ENCODE results near the gene CRKL.

CRKL gene

GRCh38 chr22:20983081-20983771, 66.0 kb downstream of the CRKL start:
- no peak for DNase-seq (ENCODE audit: low read depth)

GRCh38 chr22:20985720-20986119, 68.5 kb downstream of the CRKL start:
- DNase-seq (ENCODE audit: low read depth), result no peak

DNA sequence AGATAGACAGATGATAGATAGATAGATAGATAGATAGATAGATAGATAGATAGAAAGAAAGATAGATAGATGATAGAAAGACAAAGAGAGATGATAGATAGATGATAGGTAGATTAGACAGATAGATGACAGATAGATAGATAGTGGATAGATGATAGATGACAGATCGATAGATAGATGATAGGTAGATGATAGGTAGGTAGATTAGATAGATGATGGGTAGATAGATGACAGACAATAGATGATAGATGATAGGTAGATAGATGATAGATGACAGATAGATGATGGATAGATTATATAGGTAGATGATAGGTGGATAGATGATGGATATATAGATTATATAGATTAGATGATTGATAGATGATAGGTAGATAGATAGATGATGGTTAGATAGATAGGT, 69.2 kb downstream of the CRKL start:
- DNase-seq (ENCODE audit: low read depth), result no peak

- DNase-seq (ENCODE audit: low read depth), result no peak
These were observed 70.2 kb downstream of the CRKL start for GRCh38 chr22:20987375-20987774.

DNA sequence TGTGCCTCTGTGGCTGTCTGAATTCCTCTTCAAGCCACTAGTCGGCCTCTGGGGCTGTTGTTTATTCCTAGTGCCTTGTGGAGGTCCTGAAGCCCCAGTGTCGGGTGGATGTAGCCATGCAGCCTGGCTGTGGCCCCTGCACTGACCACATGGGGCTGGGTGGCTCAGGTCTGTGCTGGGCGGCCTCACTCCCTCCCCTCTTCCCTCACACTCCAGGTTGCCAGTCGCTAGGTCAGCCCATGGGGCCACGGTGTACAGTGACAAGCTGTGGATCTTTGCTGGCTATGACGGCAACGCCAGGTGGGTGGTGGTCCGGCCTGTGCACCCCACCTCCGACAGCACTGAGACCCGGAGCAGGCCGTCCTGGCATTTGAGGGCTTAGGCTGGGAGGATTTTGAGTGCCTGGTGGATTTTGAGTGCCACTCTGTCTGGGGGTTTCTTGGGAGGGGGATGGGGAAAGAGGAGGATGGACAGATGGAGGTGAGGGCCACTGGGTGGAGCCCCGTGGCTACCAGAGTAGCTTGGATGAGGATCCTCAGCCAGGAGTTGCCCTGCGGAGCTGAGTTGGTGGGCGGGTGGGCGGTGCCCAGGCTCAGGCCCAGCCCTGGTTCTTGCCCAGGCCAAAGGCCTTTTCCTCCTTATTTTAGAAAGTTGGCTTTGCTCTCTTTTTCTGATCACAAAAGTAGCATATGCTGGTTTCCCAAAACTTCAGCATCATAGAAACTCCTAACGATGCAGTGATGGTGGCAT, 71.5 kb downstream of the CRKL start:
- DNase-seq (ENCODE audit: low read depth), result no peak

DNA sequence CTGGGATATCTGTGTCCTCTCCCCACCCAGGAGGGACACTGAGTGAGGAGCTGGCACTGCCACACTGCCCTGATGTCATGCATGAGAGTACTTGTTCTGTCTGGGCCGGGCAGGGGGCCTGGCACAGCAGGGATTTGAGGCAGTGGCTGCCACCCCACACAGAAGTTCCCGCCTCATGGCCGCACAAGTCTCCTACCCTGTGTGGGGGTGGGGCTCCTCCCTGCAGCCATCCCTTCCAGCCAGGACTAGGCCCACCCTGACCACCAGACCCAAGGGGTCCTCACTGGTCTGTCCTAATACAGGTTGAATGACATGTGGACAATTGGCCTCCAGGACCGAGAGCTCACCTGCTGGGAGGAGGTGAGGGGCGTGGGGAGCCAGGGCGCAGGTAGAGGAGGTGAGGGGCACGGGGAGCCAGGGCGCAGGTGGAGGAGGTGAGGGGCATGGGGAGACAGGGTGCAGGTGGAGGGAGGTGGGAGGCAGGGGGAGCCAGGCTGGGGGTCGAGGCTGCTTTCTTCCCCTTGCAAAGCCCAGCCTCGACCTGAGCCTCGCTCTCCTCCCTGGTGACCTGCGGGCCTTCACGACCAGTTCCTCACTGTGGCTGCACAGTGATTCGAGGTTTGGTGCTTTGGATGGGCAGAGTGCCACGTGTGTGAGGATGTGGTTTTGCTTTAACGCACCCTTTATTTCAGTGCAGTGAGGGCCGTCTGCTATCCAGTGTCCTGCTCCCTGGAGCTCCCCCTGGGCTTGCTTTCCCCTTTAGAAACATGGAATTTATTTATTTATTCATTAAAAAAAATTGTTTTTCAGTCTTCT, 72.3 kb downstream of the CRKL start:
- DNase-seq (ENCODE audit: low read depth), result no peak

DNA sequence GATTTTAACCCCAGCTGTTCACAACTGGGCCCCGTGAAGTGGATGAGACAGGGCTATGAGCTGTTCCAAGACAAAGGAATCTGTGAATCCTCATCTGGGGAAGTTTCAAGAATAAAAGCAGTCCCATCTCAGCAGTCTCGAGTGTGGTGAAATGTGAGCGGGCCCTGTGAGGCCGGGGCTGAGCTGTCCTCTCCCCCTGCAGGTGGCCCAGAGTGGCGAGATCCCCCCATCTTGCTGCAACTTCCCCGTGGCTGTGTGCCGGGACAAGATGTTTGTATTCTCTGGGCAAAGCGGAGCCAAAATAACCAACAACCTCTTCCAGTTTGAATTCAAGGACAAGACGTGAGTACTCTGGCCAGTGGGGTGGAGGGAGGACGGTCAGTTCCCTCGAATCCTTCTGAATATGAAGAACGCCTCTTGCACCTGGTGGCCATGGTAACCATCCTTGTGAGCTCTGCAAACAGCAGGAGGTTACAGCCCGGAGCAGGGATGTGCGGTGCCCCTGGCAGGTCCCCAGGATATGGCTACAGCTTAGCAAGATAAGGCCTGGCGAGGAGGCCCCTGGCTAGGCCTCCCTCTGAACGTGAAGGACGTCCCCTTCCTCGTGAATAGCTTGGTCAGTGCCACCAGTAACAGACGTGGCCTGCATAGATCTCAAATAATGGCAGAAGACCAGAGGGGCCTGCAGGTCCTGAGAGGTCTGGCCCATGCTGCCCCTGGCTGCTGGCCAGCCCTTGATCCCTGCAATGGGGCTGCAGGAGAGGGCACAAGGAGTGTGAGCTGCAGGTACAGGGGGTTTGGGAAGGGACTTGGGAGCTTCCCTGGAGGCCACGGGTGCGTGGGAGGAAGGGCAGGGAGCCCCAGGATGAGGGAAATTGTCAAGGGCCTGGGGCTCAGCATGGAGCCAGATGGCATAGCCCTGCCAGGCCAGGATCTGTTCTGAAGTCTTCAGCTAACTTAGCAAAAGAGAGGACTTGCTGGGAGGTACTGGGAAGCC, 73.3 kb downstream of the CRKL start:
- no peak for DNase-seq (ENCODE audit: low read depth)

DNA sequence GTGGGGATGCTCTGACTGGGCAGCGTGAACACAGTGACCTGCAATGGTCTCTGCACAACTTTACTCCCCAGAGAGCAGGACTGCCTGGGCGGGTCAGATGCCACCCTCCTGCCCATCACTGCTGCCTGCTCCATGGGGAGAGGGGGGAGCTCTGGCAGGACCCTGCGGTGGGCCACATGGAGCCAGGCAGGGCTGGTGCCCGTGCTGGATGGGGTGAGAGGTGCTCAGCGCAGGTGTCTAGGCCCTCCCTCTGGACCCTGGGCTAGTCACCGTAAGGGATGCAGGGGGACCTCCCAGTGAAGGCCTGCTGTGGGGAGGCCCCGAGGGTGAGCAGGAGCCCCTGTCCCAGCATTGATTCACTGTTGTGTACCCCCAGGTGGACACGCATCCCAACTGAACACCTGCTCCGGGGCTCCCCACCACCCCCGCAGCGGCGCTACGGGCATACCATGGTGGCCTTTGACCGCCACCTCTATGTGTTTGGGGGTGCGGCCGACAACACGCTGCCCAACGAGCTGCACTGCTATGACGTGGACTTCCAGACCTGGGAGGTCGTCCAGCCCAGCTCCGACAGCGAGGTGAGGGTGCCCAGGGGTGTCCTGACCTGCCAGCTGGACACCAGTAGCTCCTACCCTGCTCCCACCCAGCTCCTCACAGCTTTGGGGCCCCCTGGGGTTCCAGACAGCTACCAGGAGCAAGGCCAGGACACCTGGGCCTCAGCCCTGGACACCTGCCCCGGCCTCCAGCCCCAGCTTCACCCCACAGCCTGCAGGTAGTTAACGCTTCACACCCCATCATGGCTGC, 74.2 kb downstream of the CRKL start:
- DNase-seq (ENCODE audit: low read depth), result no peak

DNA sequence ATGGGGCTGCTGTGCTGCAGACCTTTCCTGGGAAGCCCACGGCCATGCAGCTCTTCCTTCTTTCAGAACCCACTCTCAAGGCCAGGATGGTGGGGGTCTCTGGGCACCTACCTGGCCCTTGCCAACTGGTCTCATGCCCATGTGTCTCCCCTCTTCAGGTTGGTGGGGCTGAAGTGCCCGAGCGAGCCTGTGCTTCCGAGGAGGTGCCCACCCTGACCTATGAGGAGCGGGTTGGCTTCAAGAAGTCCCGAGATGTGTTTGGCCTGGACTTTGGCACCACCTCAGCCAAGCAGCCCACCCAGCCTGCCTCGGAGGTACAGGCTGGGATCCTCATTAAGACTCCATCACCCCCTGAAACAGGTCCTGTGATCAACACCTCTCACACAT, 74.8 kb downstream of the CRKL start:
- no peak for DNase-seq (ENCODE audit: low read depth)

DNA sequence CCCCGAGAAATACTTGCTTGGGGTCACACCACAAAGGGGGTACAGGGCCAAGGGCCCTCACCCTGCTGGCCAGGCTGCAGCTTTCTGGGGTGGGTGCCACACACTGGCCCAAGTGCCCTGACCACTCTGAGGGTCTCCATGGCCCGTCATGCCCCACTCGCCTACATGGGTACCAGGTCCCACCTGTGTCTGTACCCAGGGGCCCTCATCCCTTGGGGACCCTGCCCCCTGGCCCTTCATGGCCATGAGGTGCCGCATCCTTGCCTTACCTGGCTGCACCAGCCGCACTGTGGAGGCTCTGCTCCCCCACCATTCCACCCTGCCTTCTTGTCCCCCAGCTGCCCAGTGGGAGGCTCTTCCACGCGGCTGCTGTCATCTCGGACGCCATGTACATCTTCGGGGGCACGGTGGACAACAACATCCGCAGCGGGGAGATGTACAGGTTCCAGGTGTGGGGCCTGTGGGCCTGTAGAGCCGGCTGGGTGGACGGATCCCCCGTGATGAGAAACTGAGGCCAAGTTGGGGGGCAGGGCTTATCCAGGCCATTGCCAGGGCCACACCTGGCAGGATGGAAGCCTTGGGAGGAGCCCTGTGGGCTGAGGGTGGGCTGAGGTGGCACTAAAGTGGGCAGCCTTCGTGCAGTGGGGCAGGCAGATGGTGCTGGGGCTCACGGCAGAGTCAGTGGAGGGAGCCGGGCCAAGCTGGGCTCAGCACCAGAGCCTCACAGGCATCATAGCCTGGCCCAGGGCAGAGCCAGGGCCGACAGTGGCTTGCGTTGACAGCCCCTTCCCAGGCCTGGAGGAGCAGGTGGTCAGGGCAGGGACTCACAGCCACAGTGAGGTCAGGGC, 75.5 kb downstream of the CRKL start:
- no peak for DNase-seq (ENCODE audit: low read depth)

DNA sequence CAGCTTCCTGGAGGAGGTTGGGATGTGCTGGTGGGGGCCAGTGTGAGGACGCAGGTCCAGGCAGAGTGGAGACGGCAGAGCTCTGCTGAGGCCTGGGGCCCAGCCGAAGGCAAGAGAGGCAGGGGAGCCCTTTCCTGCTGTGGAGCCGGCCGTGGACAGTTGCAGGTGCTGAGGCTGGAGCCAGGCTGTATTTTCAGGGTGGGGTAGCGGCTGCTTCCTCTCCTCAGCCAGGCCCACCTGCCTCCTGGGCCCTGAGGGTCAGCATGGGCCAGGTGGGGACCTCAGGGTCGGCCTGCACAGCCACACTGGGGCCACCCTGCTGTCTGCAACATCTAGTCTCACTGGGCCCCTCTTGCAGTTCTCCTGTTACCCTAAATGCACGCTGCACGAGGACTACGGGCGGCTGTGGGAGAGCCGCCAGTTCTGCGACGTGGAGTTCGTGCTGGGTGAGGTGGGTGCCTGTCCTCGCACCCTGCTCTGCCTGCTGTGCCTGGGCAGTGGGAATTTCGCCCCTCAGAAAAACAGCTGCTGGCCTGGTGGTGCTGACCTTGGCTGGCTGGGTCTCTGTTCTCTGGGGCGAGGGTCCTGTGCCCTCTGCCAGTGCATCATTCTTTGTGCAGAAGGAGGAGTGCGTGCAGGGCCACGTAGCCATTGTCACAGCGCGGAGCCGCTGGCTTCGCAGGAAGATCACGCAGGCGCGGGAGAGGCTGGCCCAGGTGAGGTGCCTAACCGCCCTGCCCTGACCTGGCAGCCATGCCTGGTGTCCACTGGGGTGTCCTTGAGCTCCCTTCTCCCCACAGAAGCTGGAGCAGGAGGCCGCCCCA, 76.3 kb downstream of the CRKL start:
- DNase-seq (ENCODE audit: low read depth), result no peak

DNA sequence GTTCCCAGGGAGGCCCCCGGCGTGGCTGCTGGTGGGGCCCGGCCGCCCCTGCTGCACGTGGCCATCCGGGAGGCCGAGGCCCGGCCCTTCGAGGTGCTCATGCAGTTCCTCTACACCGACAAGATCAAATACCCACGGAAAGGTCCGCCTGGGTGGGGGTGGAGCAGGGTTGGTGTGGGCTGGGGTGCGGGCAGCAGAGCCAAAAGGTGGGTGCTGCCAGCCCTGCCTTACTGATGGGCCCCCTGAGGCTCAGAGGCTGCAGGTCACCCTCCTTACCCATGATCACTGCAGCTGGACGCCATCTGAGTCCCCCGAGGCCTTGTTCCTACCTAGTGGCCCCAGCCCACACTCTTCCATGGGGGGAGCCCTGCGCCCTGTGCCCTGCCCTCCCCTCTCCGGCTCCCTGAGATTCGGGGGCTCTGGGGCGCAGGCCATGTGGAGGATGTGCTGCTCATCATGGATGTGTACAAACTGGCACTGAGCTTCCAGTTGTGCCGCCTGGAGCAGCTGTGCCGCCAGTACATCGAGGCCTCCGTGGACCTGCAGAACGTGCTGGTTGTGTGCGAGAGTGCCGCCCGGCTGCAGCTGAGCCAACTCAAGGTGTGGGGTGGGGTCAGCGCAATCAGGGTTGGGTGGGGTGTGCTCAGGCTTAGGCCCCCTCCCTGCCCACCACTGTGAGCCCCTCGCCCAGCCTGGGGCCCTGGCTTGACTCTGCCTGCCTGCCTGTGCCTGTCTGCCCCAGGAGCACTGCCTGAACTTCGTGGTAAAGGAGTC, 77.1 kb downstream of the CRKL start:
- DNase-seq (ENCODE audit: low read depth), result no peak

- DNase-seq (ENCODE audit: low read depth), result no peak
These were observed 77.7 kb downstream of the CRKL start for GRCh38 chr22:20994902-20995241.

- DNase-seq (ENCODE audit: low read depth), result no peak
These were observed 78.3 kb downstream of the CRKL start for GRCh38 chr22:20995329-20996030.

DNA sequence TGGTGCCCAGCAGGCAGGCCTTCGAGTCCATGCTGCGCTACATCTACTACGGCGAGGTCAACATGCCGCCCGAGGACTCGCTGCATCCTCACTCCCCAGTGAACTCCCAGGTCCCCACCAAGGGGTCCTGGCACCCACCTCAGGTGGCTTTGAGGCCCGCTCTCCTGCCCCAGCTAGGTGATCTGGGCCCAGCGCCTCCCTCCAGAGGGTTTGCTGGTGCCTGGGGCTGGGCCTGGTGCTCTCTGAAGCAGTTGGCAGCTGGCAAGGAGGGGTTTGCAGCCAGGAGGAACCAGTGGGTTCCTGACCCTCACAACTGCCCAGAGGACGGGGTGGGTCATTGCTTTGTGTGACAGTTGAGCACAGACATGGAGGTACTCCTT, 78.8 kb downstream of the CRKL start:
- no peak for DNase-seq (ENCODE audit: low read depth)

DNA sequence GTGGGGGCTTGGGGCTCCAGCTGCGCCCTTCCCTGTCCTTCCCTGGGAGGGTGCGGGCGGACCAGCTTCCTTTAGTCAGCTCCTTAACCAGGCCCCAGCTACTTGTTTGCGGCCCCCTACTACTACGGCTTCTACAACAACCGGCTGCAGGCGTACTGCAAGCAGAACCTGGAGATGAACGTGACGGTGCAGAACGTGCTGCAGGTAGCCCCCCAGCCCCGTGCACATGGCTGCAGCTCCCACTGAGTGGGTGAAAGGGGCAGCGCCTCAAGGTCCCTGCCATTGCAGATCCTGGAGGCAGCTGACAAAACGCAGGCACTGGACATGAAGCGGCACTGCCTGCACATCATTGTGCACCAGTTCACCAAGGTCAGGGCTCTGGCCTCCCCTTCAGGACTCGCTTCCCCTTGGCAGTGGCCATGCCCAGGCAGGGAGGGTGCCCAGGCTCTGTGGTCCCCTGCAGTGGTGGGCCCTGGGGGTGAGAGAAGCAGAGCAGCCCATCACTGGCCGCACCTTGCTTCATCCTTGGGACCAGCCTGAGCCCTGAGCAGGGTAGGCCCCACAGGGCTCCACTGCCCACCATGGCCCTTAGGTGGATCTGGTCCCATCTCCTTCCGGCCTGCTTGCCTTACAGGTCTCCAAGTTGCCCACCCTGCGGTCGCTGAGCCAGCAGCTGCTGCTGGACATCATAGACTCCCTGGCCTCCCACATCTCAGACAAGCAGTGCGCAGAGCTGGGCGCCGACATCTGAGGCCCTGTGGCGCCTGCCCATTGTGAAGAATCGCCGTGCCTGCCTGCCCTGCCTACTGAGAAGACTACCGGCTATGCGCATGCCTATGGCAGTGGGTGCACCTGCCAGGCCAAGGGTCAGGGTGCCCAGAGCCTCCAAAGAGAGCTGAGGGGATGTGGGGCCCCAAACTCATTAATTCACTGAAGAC, 79.7 kb downstream of the CRKL start:
- DNase-seq (ENCODE audit: low read depth), result no peak

Data from activated T-cell treated with anti-CD3 and anti-CD28 coated beads for 1 hour (primary cell).